Gastroesophageal sphincter (tissue), 4 donors: ENCODE data around the gene SIT1. TPM values are rescaled to one million over a fixed set of nuclear protein-coding genes. Genes with fewer than 3 reads are reported as not detected.
A peak's percentile ranks its signal among the peaks of the same experiment; 100 is the strongest.

Experiments
- ATAC-seq: fragments of 150-250 bp; one replicate; pipeline ENCODE4 v1.9.1; 2016; ENCODE audit warnings: mild to moderate bottlenecking, moderate library complexity
- H3K27ac ChIP-seq, 4 donors: fragments of 200-600 bp; sonication (generic) in 3 of 4; 1 replicate in 3 of 4; 2 replicates in 1 of 4; pipeline ENCODE4 v1.5.1; 2016 to 2019
- H3K27me3 ChIP-seq: fragments of 200-600 bp; sonication (generic); one replicate; pipeline ENCODE4 v1.5.1; 2019
- H3K36me3 ChIP-seq, 2 donors: fragments of 200-600 bp; sonication (generic); one replicate each; pipeline ENCODE4 v1.5.1; 2019; ENCODE audit warnings: control low read depth in 1 of 2
- H3K4me1 ChIP-seq, 3 donors: fragments of 200-600 bp; sonication (generic); 1 replicate in 2 of 3; 2 replicates in 1 of 3; pipeline ENCODE4 v1.5.1; 2016 to 2019; ENCODE audit warnings: control low read depth in 2 of 3
- H3K4me3 ChIP-seq, 2 donors: fragments of 200-600 bp; sonication (generic); one replicate each; pipeline ENCODE4 v1.5.1; 2019; ENCODE audit warnings: mild to moderate bottlenecking in 1 of 2, moderate library complexity in 1 of 2
- H3K9me3 ChIP-seq, 3 donors: fragments of 200-600 bp; sonication (generic); one replicate each; pipeline ENCODE4 v1.5.1; 2017 to 2019; ENCODE audit warnings: control low read depth in 2 of 3
- CTCF ChIP-seq, 4 experiments: fragments of 200-600 bp in 2 of 4; fragments of 450-650 bp in 2 of 4; sonication (generic) in 1 of 4; IDR thresholded peaks; one replicate each; pipeline ENCODE4 v1.5.1; 2017 to 2019; ENCODE audit warnings: antibody characterized with exemption in 4 of 4, mild to moderate bottlenecking in 2 of 4, moderate library complexity in 2 of 4
- EP300 ChIP-seq: sonication (generic); formaldehyde crosslinking; IDR thresholded peaks from one replicate; pipeline ENCODE4 v1.6.1; 2017; ENCODE audit warnings: antibody characterized with exemption, mild to moderate bottlenecking
- POLR2A ChIP-seq, 2 donors: fragments of 450-650 bp; IDR thresholded peaks; one replicate each; pipeline ENCODE4 v1.6.1; 2017; ENCODE audit warnings: antibody characterized with exemption in 2 of 2, mild to moderate bottlenecking in 2 of 2, moderate library complexity in 1 of 2
- POLR2AphosphoS5 ChIP-seq: sonication (generic); formaldehyde crosslinking; IDR thresholded peaks from one replicate; pipeline ENCODE4 v1.6.1; 2017; ENCODE audit warnings: antibody characterized with exemption
- WGBS, 2 donors: methylation state at CpG; one replicate each; pipeline ENCODE4 v1.1.5; 2018; ENCODE audit warnings: low coverage in 1 of 2; 5-methylcytosine and 5-hydroxymethylcytosine counted together
- total RNA-seq, 4 donors: library from RNA; depleted of rRNA; stranded (reverse); fragments of >200 nt; gene quantifications; one replicate each; pipeline ENCODE4 v1.1.0, GENCODE V29; 2016

SIT1 gene
- total RNA-seq, 4 donors from 2014 or later: 1.2 to 1.6 (median 1.6) TPM; not detected in 1

GRCh38 chr9:35609001-35609819 lies 41.5 kb downstream of the SIT1 start:
- H3K27ac ChIP-seq: peak overlapping the region in 1 of 4 donors; percentile 11
- WGBS, 2 donors: 86% methylated on average over 2 of the region's 31 CpGs; no CpG with 5 or more reads in 1 of the 2 donors
- H3K4me1 ChIP-seq: peaks cover 0 to 36% (median 10%) of the 10 kb centered on the region in 3 donors
- ATAC-seq: no peak
- no peaks in the 10 kb centered on the region for H3K9me3 ChIP-seq
- no peak for TF ChIP-seq POLR2AphosphoS5
- no peak for TF ChIP-seq EP300
- no peak for TF ChIP-seq POLR2A (IDR thresholded peaks at IDR 0.05)
- no peak for TF ChIP-seq CTCF (IDR thresholded peaks at IDR 0.05)
- H3K27me3 ChIP-seq: no peaks in the 10 kb centered on the region
- no peak overlapping the region for H3K4me3 ChIP-seq
- H3K36me3 ChIP-seq: peaks cover 0 to 35% of the 10 kb centered on the region in 2 donors

- no peaks in the 10 kb centered on the region for H3K9me3 ChIP-seq
- TF ChIP-seq EP300 (no peak), CTCF (IDR thresholded peaks at IDR 0.05) (no peak), POLR2AphosphoS5 (no peak), POLR2A (IDR thresholded peaks at IDR 0.05) (no peak)
- ATAC-seq: no peak
- no peaks in the 10 kb centered on the region for H3K27me3 ChIP-seq
- no peak overlapping the region for H3K4me3 ChIP-seq
- peaks cover 0 to 35% of the 10 kb centered on the region in 2 donors for H3K36me3 ChIP-seq
- H3K27ac ChIP-seq: no peak overlapping the region
- H3K4me1 ChIP-seq: peaks cover 0 to 42% (median 11%) of the 10 kb centered on the region in 3 donors
- WGBS, 2 donors: 80 to 84% methylated on average over 2 to 6 of the region's 7 CpGs
Measured at GRCh38 chr9:35608221-35608620, 42.5 kb downstream of the SIT1 start.

GRCh38 chr9:35606726-35607125 lies 44.0 kb downstream of the SIT1 start:
- peak overlapping the region in 2 of 4 donors; percentile 83 to 97 for H3K27ac ChIP-seq
- peaks cover 0 to 50% (median 17%) of the 10 kb centered on the region in 3 donors for H3K4me1 ChIP-seq
- TF ChIP-seq CTCF (IDR thresholded peaks at IDR 0.05) (no peak), POLR2A (IDR thresholded peaks at IDR 0.05) (no peak), EP300 (no peak), POLR2AphosphoS5 (no peak)
- H3K4me3 ChIP-seq: peak overlapping the region in 1 of 2 donors; percentile 92
- no peaks in the 10 kb centered on the region for H3K9me3 ChIP-seq
- no peaks in the 10 kb centered on the region for H3K27me3 ChIP-seq
- no peak for ATAC-seq
- 60 to 96% methylated on average over 2 to 4 of the region's 7 CpGs for WGBS, 2 donors
- H3K36me3 ChIP-seq: peaks cover 0 to 35% of the 10 kb centered on the region in 2 donors

GRCh38 chr9:35606138-35606504 lies 44.6 kb downstream of the SIT1 start:
- ATAC-seq: no peak
- 0% methylated on average over 3 of the region's 5 CpGs; no CpG with 5 or more reads in 1 of the 2 donors for WGBS, 2 donors
- Histone ChIP-seq H3K36me3 (peaks cover 0 to 35% of the 10 kb centered on the region in 2 donors), H3K27ac (peak overlapping the region in 3 of 4 donors; percentile 83 to 97 (median 96)), H3K9me3 (no peaks in the 10 kb centered on the region), H3K4me3 (peak overlapping the region; percentile 64 to 92), H3K27me3 (no peaks in the 10 kb centered on the region), H3K4me1 (peaks cover 0 to 46% (median 17%) of the 10 kb centered on the region in 3 donors)
- no peak for TF ChIP-seq POLR2A (IDR thresholded peaks at IDR 0.05)
- TF ChIP-seq POLR2AphosphoS5: no peak
- TF ChIP-seq EP300: no peak
- no peak for TF ChIP-seq CTCF (IDR thresholded peaks at IDR 0.05)
